GM12875 (cell line): Measurements from ENCODE around the gene PTPRG.

Experiments
- H3K4me3 ChIP-seq: one replicate; pipeline ENCODE4 v1.5.1; 2011; ENCODE audit warnings: low read depth, low read length, control low read depth
- CTCF ChIP-seq: IDR thresholded peaks from 2 replicates; pipeline ENCODE4 v1.5.1; 2011; ENCODE audit warnings: low read depth, mild to moderate bottlenecking, control low read depth, inconsistent platforms, low read length, moderate library complexity, borderline replicate concordance; ENCODE audit not compliant: insufficient read depth

Gene PTPRG

DNA sequence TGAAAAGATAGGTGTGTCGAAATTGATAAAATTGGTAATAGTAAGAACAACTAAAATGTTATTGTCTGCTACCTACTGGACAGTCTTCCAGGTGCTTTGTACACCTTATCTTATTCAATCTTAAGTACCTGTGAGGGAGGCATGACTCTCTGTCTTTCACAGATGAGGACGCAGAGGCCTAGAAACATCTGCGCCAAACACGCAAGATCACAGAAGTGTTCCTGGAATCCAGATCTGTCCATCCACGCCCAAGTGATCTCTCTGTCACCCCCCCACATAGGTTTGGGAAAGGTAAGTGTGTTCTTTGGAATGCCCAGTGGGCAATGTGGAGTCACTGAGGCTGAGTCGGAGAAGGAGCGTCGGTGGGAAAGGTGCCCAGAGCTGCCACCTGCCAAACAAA, 34.4 kb upstream of the PTPRG start:
- TF ChIP-seq CTCF, result no peak
- no peak overlapping the region for H3K4me3 ChIP-seq

DNA sequence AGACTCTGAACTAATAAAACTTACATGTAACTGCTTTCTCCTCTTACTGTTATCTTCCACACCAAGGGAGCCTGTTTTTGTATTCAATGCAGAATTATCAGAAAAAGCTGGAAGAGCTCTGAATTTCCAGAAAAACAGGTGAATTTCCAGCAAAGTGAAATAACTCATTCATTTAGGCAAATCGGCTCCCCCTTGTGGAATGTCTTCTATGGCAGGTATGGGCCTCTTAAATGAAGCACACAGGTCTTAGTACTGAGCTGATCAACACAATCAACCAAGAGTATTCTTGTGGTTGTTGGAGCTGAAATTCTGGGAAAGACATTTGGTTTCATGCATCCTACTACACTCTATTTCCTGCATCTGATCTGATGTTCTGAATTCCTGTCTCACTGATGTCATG, 31.0 kb upstream of the PTPRG start:
- TF ChIP-seq CTCF, result peak; percentile 56; the same call in 1 of the 2 replicates
- H3K4me3 ChIP-seq, result no peak overlapping the region

DNA sequence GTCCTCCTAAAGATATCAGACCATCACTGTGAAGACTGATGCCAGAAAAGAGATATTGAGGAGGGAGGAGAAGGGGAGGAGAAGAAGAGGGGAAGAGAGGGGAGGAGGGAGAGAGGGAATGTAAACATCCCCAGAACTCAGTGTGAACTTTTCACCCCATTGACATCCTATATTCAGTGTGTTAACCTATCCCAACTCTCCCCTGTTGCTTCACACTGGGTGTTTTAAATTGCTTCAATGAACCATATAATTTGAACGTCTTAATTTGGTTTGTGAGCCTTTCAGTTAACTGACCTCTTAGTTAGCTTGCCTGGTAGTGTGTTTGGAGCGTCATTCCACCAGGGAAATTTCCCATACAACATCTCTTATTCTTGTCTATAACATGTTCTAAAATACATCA, 29.8 kb upstream of the PTPRG start:
- TF ChIP-seq CTCF, result no peak
- no peak overlapping the region for H3K4me3 ChIP-seq

- no peak for TF ChIP-seq CTCF
- no peak overlapping the region for H3K4me3 ChIP-seq
These were observed 28.5 kb upstream of the PTPRG start for GRCh38 chr3:61532739-61533500.

DNA sequence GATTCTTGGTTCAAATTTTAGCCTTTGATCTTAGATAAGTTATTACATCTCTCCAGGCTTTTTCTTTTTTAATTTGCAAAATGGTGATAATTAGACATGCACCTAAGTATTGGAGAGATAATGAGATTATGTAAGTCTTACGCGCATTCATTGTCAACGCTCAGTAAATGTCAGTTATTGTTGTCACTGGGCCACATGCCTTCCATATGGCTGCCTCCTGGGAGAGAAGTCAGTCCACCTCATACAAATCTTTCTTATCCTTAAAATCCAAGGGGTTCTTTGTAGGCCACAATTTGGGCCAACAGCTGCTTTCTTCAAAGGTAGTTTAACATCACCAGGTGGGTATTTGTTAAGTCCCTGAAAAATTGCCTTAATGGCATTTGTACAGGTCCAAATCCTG, 25.5 kb upstream of the PTPRG start:
- TF ChIP-seq CTCF, result no peak
- H3K4me3 ChIP-seq, result no peak overlapping the region

GRCh38 chr3:61537366-61537765, 24.0 kb upstream of the PTPRG start:
- H3K4me3 ChIP-seq, result no peak overlapping the region
- no peak for TF ChIP-seq CTCF

DNA sequence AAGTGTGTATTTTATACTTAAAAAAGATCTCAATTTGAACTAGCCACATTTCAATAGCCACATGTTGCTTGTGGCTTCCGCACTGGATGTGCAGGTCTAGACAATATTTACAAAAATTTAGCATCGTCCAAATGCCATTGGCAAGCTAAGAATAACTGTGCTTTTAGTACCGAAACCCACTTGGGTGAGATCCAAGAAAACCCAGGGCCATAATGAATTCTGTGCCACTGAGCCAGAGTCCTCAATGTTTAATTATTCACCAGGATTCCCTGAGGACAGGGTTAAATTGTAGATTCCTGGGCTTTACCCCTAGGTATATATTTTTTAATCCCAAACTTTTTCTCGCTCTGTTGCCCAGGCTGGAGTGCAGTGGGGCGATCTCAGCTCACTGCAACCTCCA, 22.9 kb upstream of the PTPRG start:
- TF ChIP-seq CTCF, result no peak
- no peak overlapping the region for H3K4me3 ChIP-seq
